Omental fat pad (tissue), 4 donors: ENCODE results near the gene GALNTL6. TPM values are rescaled to one million over a fixed set of nuclear protein-coding genes. Genes with fewer than 3 reads are reported as not detected.

Source experiments
- ATAC-seq: fragments of 150-250 bp; one replicate; pipeline ENCODE4 v1.9.1; 2016; ENCODE audit warnings: mild to moderate bottlenecking, moderate library complexity; ENCODE audit not compliant: low FRiP score
- DNase-seq: peaks from one replicate; pipeline ENCODE4 v3.0.0-alpha.2; 2019; ENCODE audit warnings: low spot score
- CTCF ChIP-seq, 3 donors: fragments of 450-650 bp; IDR thresholded peaks; one replicate each; pipeline ENCODE4 v1.5.1; 2016 to 2017; ENCODE audit warnings: antibody characterized with exemption in 3 of 3, mild to moderate bottlenecking in 3 of 3, moderate library complexity in 2 of 3
- total RNA-seq, 4 donors: library from RNA; depleted of rRNA; stranded (reverse); fragments of >200 nt; gene quantifications; one replicate each; pipeline ENCODE4 v1.1.0, GENCODE V29; 2016

Gene GALNTL6
- total RNA-seq, 4 donors from 2014 or later: not detected

DNA sequence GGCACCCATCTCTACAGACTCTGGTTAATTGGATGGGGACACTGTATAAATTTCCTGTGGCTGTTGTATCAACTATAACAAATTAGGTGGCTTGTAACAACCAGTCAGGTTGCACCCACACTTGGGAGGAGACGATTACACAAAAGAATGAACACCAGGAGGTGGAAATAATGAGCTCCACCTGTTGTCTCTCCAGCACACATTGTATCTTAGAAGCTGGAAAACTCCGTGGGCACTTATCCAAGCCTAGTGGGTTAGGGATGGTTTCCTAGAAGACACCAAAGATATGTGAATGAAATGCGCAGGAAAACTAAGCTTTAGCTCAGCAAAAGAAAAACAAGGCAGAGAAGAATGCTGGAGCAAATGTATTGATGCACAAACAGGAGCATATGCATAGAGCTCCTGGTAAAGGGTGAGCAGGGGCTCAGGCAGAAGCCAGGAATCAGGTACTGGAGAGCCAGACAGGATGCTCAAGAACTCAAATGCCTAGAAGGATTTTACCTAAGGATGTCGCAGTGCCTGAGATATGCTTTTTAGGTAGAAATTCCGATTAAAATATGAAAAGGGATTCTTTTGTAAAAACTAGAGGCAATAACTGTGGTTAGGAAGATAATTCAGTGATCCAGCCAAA lies 111.7 kb downstream of the GALNTL6 start:
- TF ChIP-seq CTCF (IDR thresholded peaks at IDR 0.05): no peak
- DNase-seq (no peak), ATAC-seq (no peak)

GRCh38 chr4:171928336-171928735 lies 115.1 kb downstream of the GALNTL6 start:
- no peak for ATAC-seq
- DNase-seq: no peak
- no peak for TF ChIP-seq CTCF (IDR thresholded peaks at IDR 0.05)

- ATAC-seq (no peak), DNase-seq (no peak)
- no peak for TF ChIP-seq CTCF (IDR thresholded peaks at IDR 0.05)
Observed at GRCh38 chr4:171929477-171929876, 116.3 kb downstream of the GALNTL6 start.

- DNase-seq (no peak), ATAC-seq (no peak)
- TF ChIP-seq CTCF (IDR thresholded peaks at IDR 0.05): no peak
Observed at GRCh38 chr4:171929907-171930306, 116.7 kb downstream of the GALNTL6 start.

DNA sequence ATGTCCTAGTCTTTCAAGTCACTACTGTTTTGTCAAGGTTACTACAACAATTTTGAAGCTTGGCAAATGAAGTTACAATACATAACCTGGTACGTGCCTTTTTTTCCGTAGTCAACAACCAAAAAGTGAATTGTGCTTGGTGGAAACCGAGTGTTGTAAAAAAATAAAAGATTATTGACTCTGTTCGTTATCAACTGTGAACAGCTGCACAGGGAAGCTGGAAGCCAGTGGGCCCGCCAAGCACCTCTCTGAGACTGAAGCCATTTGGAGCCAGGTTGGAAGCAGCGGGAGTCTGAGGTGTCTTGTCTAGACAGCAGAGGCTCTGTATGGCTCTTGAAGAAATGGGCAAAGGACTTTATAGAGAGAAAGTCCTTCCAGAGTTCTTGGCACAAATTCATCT lies 119.0 kb downstream of the GALNTL6 start:
- DNase-seq (no peak), ATAC-seq (no peak)
- no peak for TF ChIP-seq CTCF (IDR thresholded peaks at IDR 0.05)

DNA sequence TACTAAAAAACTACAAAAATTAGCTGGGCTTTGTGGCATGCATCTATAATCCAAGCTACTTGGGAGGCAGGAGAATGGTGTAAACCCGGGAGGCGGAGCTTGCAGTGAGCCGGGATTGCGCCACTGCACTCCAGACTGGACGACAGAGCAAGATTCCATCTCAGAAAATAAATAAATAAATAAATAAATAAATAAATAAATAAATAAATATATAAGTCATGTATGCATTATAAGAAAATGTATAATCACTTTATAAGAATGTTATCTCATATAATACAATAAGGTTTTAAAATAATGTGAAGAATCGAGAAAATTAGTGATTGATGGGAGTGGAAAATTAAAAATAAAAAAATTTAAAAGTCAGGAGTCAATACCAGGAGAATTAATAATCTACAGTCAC lies 127.5 kb downstream of the GALNTL6 start:
- TF ChIP-seq CTCF (IDR thresholded peaks at IDR 0.05): no peak
- ATAC-seq: no peak
- DNase-seq: no peak

DNA sequence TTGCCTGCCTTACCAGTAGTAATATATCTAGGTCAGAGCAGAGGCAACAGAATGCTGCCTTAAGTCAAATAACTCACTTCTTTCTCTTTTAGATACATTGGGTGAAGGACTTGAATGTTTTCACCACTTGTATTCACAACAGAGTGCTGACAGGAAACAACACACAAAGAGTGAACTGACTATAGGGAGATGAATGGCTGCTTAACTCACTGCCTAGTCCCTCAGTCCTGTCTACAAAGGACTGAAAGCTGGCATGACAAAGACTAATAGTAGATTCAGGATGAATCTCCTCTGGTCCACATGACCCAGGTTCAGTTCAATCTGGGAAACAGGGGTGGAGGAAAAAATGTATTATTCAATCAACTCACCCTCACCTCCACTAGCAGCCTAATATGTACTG lies 134.2 kb downstream of the GALNTL6 start:
- no peak for TF ChIP-seq CTCF (IDR thresholded peaks at IDR 0.05)
- ATAC-seq (no peak), DNase-seq (no peak)
